ENCODE measurements around the gene INAVA.

INAVA gene

GRCh38 chr1:200951016-200951415 is 56.3 kb downstream of the INAVA start:
- Histone ChIP-seq H3K4me3 (ENCODE audit: low read depth in 1 of 2, low read length in 2 of 2) (no peak overlapping the region), H3K27ac (ENCODE audit: low read length) (no peak overlapping the region), H3K79me2 (ENCODE audit: insufficient read depth, low read length) (no peaks in the 10 kb centered on the region), H3K9ac (ENCODE audit: low read depth, low read length) (no peak overlapping the region), H3K4me2 (ENCODE audit: insufficient read depth, low read length) (no peak overlapping the region), H2AFZ (ENCODE audit: low read depth, low read length) (no peak overlapping the region), H3K27me3 (ENCODE audit: insufficient read depth, low read length, poor library complexity) (no peaks in the 10 kb centered on the region), H3K4me1 (ENCODE audit: insufficient read depth, low read length) (no peaks in the 10 kb centered on the region), H3K9me3 (ENCODE audit: insufficient read depth, low read length, severe bottlenecking) (no peaks in the 10 kb centered on the region), H3K36me3 (ENCODE audit: insufficient read depth, low read length) (no peaks in the 10 kb centered on the region), H4K20me1 (ENCODE audit: insufficient read depth, low read length) (no peaks in the 10 kb centered on the region)
- no peak for DNase-seq
- TF ChIP-seq CTCF (IDR thresholded peaks at IDR 0.05; ENCODE audit: borderline replicate concordance, extremely low read depth, low read length, poor library complexity, severe bottlenecking) = no peak
- TF ChIP-seq EZH2 (IDR thresholded peaks at IDR 0.05; ENCODE audit: borderline replicate concordance, low read depth, low read length, severe bottlenecking) = no peak
- no peak for ATAC-seq (ENCODE audit: insufficient read depth, low read depth)

- no peak overlapping the region for H3K4me3 ChIP-seq (ENCODE audit: low read depth in 1 of 2, low read length in 2 of 2)
- H3K79me2 ChIP-seq (ENCODE audit: insufficient read depth, low read length) = no peaks in the 10 kb centered on the region
- no peak for DNase-seq
- no peaks in the 10 kb centered on the region for H3K27me3 ChIP-seq (ENCODE audit: insufficient read depth, low read length, poor library complexity)
- H3K9me3 ChIP-seq (ENCODE audit: insufficient read depth, low read length, severe bottlenecking) = no peaks in the 10 kb centered on the region
- no peak overlapping the region for H3K9ac ChIP-seq (ENCODE audit: low read depth, low read length)
- H3K27ac ChIP-seq (ENCODE audit: low read length) = no peak overlapping the region
- no peak overlapping the region for H3K4me2 ChIP-seq (ENCODE audit: insufficient read depth, low read length)
- ATAC-seq (ENCODE audit: insufficient read depth, low read depth) = no peak
- TF ChIP-seq EZH2 (IDR thresholded peaks at IDR 0.05; ENCODE audit: borderline replicate concordance, low read depth, low read length, severe bottlenecking) (no peak), CTCF (IDR thresholded peaks at IDR 0.05; ENCODE audit: borderline replicate concordance, extremely low read depth, low read length, poor library complexity, severe bottlenecking) (no peak)
- H3K4me1 ChIP-seq (ENCODE audit: insufficient read depth, low read length) = no peaks in the 10 kb centered on the region
- no peak overlapping the region for H2AFZ ChIP-seq (ENCODE audit: low read depth, low read length)
- H4K20me1 ChIP-seq (ENCODE audit: insufficient read depth, low read length) = no peaks in the 10 kb centered on the region
- H3K36me3 ChIP-seq (ENCODE audit: insufficient read depth, low read length) = no peaks in the 10 kb centered on the region
These were observed 59.7 kb downstream of the INAVA start for GRCh38 chr1:200954434-200954833.

GRCh38 chr1:200958597-200958996 is 63.9 kb downstream of the INAVA start:
- Histone ChIP-seq H3K4me2 (ENCODE audit: insufficient read depth, low read length) (no peak overlapping the region), H2AFZ (ENCODE audit: low read depth, low read length) (no peak overlapping the region), H3K36me3 (ENCODE audit: insufficient read depth, low read length) (no peaks in the 10 kb centered on the region), H3K4me3 (ENCODE audit: low read depth in 1 of 2, low read length in 2 of 2) (no peak overlapping the region), H3K79me2 (ENCODE audit: insufficient read depth, low read length) (no peaks in the 10 kb centered on the region), H3K9ac (ENCODE audit: low read depth, low read length) (no peak overlapping the region), H3K9me3 (ENCODE audit: insufficient read depth, low read length, severe bottlenecking) (no peaks in the 10 kb centered on the region), H3K27ac (ENCODE audit: low read length) (no peak overlapping the region), H3K27me3 (ENCODE audit: insufficient read depth, low read length, poor library complexity) (no peaks in the 10 kb centered on the region), H3K4me1 (ENCODE audit: insufficient read depth, low read length) (no peaks in the 10 kb centered on the region), H4K20me1 (ENCODE audit: insufficient read depth, low read length) (no peaks in the 10 kb centered on the region)
- no peak for TF ChIP-seq EZH2 (IDR thresholded peaks at IDR 0.05; ENCODE audit: borderline replicate concordance, low read depth, low read length, severe bottlenecking)
- DNase-seq = no peak
- no peak for ATAC-seq (ENCODE audit: insufficient read depth, low read depth)

- H3K36me3 ChIP-seq (ENCODE audit: insufficient read depth, low read length) = no peaks in the 10 kb centered on the region
- H4K20me1 ChIP-seq (ENCODE audit: insufficient read depth, low read length) = no peaks in the 10 kb centered on the region
- no peaks in the 10 kb centered on the region for H3K9me3 ChIP-seq (ENCODE audit: insufficient read depth, low read length, severe bottlenecking)
- H3K79me2 ChIP-seq (ENCODE audit: insufficient read depth, low read length) = no peaks in the 10 kb centered on the region
- no peak overlapping the region for H3K27ac ChIP-seq (ENCODE audit: low read length)
- DNase-seq = no peak
- H3K4me2 ChIP-seq (ENCODE audit: insufficient read depth, low read length) = no peak overlapping the region
- H3K4me1 ChIP-seq (ENCODE audit: insufficient read depth, low read length) = no peaks in the 10 kb centered on the region
- no peak for ATAC-seq (ENCODE audit: insufficient read depth, low read depth)
- no peak overlapping the region for H2AFZ ChIP-seq (ENCODE audit: low read depth, low read length)
- no peaks in the 10 kb centered on the region for H3K27me3 ChIP-seq (ENCODE audit: insufficient read depth, low read length, poor library complexity)
- no peak overlapping the region for H3K4me3 ChIP-seq (ENCODE audit: low read depth in 1 of 2, low read length in 2 of 2)
- H3K9ac ChIP-seq (ENCODE audit: low read depth, low read length) = no peak overlapping the region
- TF ChIP-seq EZH2 (IDR thresholded peaks at IDR 0.05; ENCODE audit: borderline replicate concordance, low read depth, low read length, severe bottlenecking) = no peak
- no peak for TF ChIP-seq CTCF (IDR thresholded peaks at IDR 0.05; ENCODE audit: borderline replicate concordance, extremely low read depth, low read length, poor library complexity, severe bottlenecking)
These were observed 64.8 kb downstream of the INAVA start for GRCh38 chr1:200959411-200959921.

Data from DND-41 (cell line).